ENCODE measurements around the gene CCDC172. TPM values are rescaled to one million over a fixed set of nuclear protein-coding genes. Genes with fewer than 3 reads are reported as not detected.

Gene CCDC172
- total RNA-seq, 1 donor from 2014 or later: not detected

DNA sequence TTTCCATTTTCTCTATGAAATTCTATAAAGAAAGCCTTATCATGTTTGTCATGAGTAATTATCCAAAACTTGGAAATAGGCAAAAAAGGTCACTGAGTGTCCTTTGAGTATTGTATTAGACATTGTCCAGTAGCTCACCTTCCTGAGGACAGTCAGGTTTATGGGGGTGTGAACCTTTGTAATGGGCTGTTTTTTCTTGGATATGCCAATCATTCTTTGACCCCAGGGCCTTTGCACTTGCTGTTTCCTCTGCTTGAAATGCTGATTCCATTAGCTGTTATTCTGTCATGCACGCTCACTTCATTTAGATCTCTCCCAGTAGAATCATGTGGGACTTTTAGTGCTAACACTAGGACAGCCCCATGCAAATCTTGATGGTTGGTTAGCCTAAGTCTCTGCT, 4.9 kb downstream of the CCDC172 start:
- no peak for DNase-seq (ENCODE audit: extremely low spot score, unreplicated experiment)
- H3K27me3 Mint-ChIP-seq (ENCODE audit: unreplicated experiment): peaks cover 31% of the 10 kb centered on the region
- H3K9me3 Mint-ChIP-seq (ENCODE audit: unreplicated experiment): no peaks in the 10 kb centered on the region
- no peak overlapping the region for H3K27ac Mint-ChIP-seq (ENCODE audit: unreplicated experiment)
- no peak overlapping the region for H3K4me3 Mint-ChIP-seq (ENCODE audit: unreplicated experiment)
- H3K36me3 Mint-ChIP-seq (ENCODE audit: unreplicated experiment): no peaks in the 10 kb centered on the region
- TF ChIP-seq, protein P1, sequence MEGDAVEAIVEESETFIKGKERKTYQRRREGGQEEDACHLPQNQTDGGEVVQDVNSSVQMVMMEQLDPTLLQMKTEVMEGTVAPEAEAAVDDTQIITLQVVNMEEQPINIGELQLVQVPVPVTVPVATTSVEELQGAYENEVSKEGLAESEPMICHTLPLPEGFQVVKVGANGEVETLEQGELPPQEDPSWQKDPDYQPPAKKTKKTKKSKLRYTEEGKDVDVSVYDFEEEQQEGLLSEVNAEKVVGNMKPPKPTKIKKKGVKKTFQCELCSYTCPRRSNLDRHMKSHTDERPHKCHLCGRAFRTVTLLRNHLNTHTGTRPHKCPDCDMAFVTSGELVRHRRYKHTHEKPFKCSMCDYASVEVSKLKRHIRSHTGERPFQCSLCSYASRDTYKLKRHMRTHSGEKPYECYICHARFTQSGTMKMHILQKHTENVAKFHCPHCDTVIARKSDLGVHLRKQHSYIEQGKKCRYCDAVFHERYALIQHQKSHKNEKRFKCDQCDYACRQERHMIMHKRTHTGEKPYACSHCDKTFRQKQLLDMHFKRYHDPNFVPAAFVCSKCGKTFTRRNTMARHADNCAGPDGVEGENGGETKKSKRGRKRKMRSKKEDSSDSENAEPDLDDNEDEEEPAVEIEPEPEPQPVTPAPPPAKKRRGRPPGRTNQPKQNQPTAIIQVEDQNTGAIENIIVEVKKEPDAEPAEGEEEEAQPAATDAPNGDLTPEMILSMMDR (IDR thresholded peaks at IDR 0.05): no peak
- H3K4me1 Mint-ChIP-seq (ENCODE audit: unreplicated experiment): no peaks in the 10 kb centered on the region

DNA sequence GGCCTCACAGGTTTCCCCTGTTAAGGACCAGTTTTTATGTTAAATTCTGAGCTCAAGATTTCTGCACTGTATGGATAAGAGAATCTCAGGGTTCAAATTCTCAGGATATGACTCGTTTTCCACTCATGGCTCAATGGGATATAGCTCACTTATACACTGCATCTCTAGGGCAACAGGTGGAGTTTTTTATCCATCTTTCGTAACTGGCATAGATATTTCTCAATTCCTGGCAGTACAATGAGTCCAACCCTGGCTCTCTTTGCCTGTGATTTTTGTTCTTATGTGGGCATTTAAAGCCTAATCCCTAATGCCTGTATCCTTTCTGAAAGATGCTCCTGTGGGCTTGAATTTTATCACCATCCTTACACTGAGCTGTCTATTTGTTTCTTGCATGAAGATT, 7.6 kb downstream of the CCDC172 start:
- no peaks in the 10 kb centered on the region for H3K4me1 Mint-ChIP-seq (ENCODE audit: unreplicated experiment)
- H3K27ac Mint-ChIP-seq (ENCODE audit: unreplicated experiment): no peak overlapping the region
- no peak overlapping the region for H3K4me3 Mint-ChIP-seq (ENCODE audit: unreplicated experiment)
- TF ChIP-seq, protein P1 (IDR thresholded peaks at IDR 0.05): no peak
- peaks cover 26% of the 10 kb centered on the region for H3K27me3 Mint-ChIP-seq (ENCODE audit: unreplicated experiment)
- H3K36me3 Mint-ChIP-seq (ENCODE audit: unreplicated experiment): no peaks in the 10 kb centered on the region
- H3K9me3 Mint-ChIP-seq (ENCODE audit: unreplicated experiment): no peaks in the 10 kb centered on the region
- DNase-seq (ENCODE audit: extremely low spot score, unreplicated experiment): no peak

DNA sequence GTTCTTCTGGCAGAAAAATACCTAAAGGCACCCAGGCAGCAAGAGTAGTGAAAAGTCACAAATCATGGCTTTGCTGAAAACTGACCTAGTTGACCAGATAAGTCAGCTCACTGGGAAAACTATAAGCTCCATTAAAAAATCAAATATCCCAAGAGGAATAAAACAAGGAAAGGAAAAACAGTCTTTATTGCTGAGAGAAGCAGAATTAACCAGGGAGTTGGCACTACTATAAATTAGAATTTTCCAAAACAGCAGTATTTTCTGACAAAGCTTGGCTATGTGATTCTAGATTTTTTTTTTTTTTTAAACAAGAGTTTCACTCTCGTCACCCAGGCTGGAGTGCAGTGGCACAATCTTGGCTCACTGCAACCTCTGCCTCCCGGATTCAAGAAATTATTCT, 12.6 kb downstream of the CCDC172 start:
- Mint-ChIP-seq H3K36me3 (ENCODE audit: unreplicated experiment) (no peaks in the 10 kb centered on the region), H3K9me3 (ENCODE audit: unreplicated experiment) (no peaks in the 10 kb centered on the region), H3K27me3 (ENCODE audit: unreplicated experiment) (peaks cover 30% of the 10 kb centered on the region), H3K27ac (ENCODE audit: unreplicated experiment) (no peak overlapping the region), H3K4me3 (ENCODE audit: unreplicated experiment) (no peak overlapping the region), H3K4me1 (ENCODE audit: unreplicated experiment) (no peaks in the 10 kb centered on the region)
- no peak for DNase-seq (ENCODE audit: extremely low spot score, unreplicated experiment)
- TF ChIP-seq, protein P1 (IDR thresholded peaks at IDR 0.05): no peak

DNA sequence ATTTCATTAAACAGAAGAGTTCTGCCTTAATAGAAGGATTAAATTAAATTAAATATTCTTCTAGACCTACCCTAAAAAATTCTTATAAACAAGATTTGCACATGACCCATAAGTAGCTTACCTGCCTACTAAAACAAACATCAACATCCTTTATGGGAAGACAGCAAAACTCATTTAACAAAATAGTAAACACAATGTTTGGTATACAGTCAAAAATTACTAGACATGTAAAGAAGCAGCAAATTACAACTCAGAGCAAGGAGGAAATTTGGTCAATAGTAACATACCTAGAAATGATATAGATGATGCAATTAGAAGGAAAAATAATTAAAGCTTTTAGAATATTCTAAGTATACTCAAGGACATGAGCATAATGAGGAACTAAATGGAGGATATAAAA, 27.9 kb downstream of the CCDC172 start:
- no peak for DNase-seq (ENCODE audit: extremely low spot score, unreplicated experiment)
- peaks cover 11% of the 10 kb centered on the region for H3K27me3 Mint-ChIP-seq (ENCODE audit: unreplicated experiment)
- peaks cover 14% of the 10 kb centered on the region for H3K9me3 Mint-ChIP-seq (ENCODE audit: unreplicated experiment)
- no peak overlapping the region for H3K27ac Mint-ChIP-seq (ENCODE audit: unreplicated experiment)
- no peak overlapping the region for H3K4me3 Mint-ChIP-seq (ENCODE audit: unreplicated experiment)
- TF ChIP-seq, protein P1 (IDR thresholded peaks at IDR 0.05): no peak
- H3K36me3 Mint-ChIP-seq (ENCODE audit: unreplicated experiment): no peaks in the 10 kb centered on the region
- no peaks in the 10 kb centered on the region for H3K4me1 Mint-ChIP-seq (ENCODE audit: unreplicated experiment)

DNA sequence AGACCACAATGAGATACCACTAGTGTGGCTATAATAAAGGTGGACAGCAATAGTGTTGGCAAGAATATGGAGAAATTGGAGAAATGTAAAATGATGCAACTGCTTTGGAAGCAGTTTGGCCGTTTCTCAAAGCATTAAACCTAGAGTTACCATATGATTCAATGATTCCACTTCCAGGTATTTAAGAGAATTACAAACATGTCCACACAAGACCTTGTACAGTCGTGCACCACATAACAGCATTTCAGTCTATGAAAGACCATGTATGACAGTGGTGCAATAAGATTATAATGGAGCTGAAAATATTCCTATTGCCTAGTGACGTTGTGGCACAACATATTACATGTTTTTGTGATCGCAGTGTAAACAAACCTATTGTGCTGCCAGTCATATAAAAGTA, 29.6 kb downstream of the CCDC172 start:
- Mint-ChIP-seq H3K4me3 (ENCODE audit: unreplicated experiment) (no peak overlapping the region), H3K36me3 (ENCODE audit: unreplicated experiment) (no peaks in the 10 kb centered on the region)

More for the DNA sequence above, 29.6 kb downstream of the CCDC172 start:
- Mint-ChIP-seq H3K9me3 (ENCODE audit: unreplicated experiment) (peaks cover 14% of the 10 kb centered on the region), H3K27ac (ENCODE audit: unreplicated experiment) (no peak overlapping the region), H3K27me3 (ENCODE audit: unreplicated experiment) (peaks cover 8% of the 10 kb centered on the region), H3K4me1 (ENCODE audit: unreplicated experiment) (no peaks in the 10 kb centered on the region)
- TF ChIP-seq, protein P1 (IDR thresholded peaks at IDR 0.05): no peak
- DNase-seq (ENCODE audit: extremely low spot score, unreplicated experiment): no peak
